DOHH2 (cell line): Measurements from ENCODE around the gene R3HDM4.

Experiments used
- CTCF ChIP-seq: fragments of 200-600 bp; sonication (generic); IDR thresholded peaks from one replicate; pipeline ENCODE4 v1.5.1; 2014; ENCODE audit warnings: antibody characterized with exemption, mild to moderate bottlenecking, low read depth, low read length; ENCODE audit not compliant: poor library complexity, severe bottlenecking
- EZH2phosphoT487 ChIP-seq: fragments of 200-600 bp; sonication (generic); IDR thresholded peaks from 2 replicates; pipeline ENCODE4 v1.6.1; 2017; ENCODE audit warnings: borderline replicate concordance, mild to moderate bottlenecking, antibody characterized with exemption, low read length, moderate library complexity, mixed read lengths

GRCh38 chr19:955803-956765 is 43.1 kb upstream of the R3HDM4 start:
- no peak for TF ChIP-seq CTCF
- no peak for TF ChIP-seq EZH2phosphoT487
